GM18519 (cell line): Measurements from ENCODE around the gene PLA2G4A.

Experiments used
- ATAC-seq: cut with Tn5 transposase; IDR thresholded peaks from one replicate; pipeline ENCODE4 v1.9.1; 2021; ENCODE audit warnings: mild to moderate bottlenecking, moderate library complexity; ENCODE audit not compliant: unreplicated experiment, low FRiP score

PLA2G4A gene

GRCh38 chr1:186829686-186830587, 1.2 kb downstream of the PLA2G4A start:
- ATAC-seq = no peak

GRCh38 chr1:186831168-186831567, 2.4 kb downstream of the PLA2G4A start:
- no peak for ATAC-seq

GRCh38 chr1:186834399-186834958, 5.7 kb downstream of the PLA2G4A start:
- no peak for ATAC-seq

GRCh38 chr1:186835448-186835847, 6.7 kb downstream of the PLA2G4A start:
- ATAC-seq = no peak

GRCh38 chr1:186837806-186838205, 9.1 kb downstream of the PLA2G4A start:
- no peak for ATAC-seq

GRCh38 chr1:186838380-186839040, 9.8 kb downstream of the PLA2G4A start:
- no peak for ATAC-seq

GRCh38 chr1:186839041-186839400, 10.3 kb downstream of the PLA2G4A start:
- ATAC-seq = peak; percentile 33

GRCh38 chr1:186841599-186841998, 12.8 kb downstream of the PLA2G4A start:
- no peak for ATAC-seq

GRCh38 chr1:186842547-186842946, 13.8 kb downstream of the PLA2G4A start:
- no peak for ATAC-seq

GRCh38 chr1:186843226-186843625, 14.5 kb downstream of the PLA2G4A start:
- ATAC-seq = no peak

GRCh38 chr1:186843931-186844330, 15.2 kb downstream of the PLA2G4A start:
- ATAC-seq = no peak

- ATAC-seq = no peak
These were observed 16.9 kb downstream of the PLA2G4A start for GRCh38 chr1:186845576-186846210.

- ATAC-seq = no peak
These were observed 19.9 kb downstream of the PLA2G4A start for GRCh38 chr1:186848509-186849130.

GRCh38 chr1:186849271-186849671, 20.5 kb downstream of the PLA2G4A start:
- peak; percentile 96 for ATAC-seq

- no peak for ATAC-seq
These were observed 21.1 kb downstream of the PLA2G4A start for GRCh38 chr1:186849826-186850225.

- no peak for ATAC-seq
These were observed 25.4 kb downstream of the PLA2G4A start for GRCh38 chr1:186854102-186854501.

GRCh38 chr1:186858923-186859322, 30.2 kb downstream of the PLA2G4A start:
- ATAC-seq = no peak

GRCh38 chr1:186859995-186860394, 31.2 kb downstream of the PLA2G4A start:
- ATAC-seq = no peak

GRCh38 chr1:186864296-186864695, 35.5 kb downstream of the PLA2G4A start:
- no peak for ATAC-seq

- ATAC-seq = peak; percentile 79
These were observed 36.5 kb downstream of the PLA2G4A start for GRCh38 chr1:186865253-186865652.

GRCh38 chr1:186865857-186866256, 37.1 kb downstream of the PLA2G4A start:
- no peak for ATAC-seq
